GM23338 (cell line): ENCODE measurements around the gene KCNN2. TPM values are rescaled to one million over a fixed set of nuclear protein-coding genes. Genes with fewer than 3 reads are reported as not detected.
A peak's percentile ranks its signal among the peaks of the same experiment; 100 is the strongest.

Source experiments
- ATAC-seq: fragments of 200-7000 bp; cut with Tn5 transposase; 3 replicates; pipeline ENCODE4 v1.9.1; 2020
- DNase-seq: peaks from one replicate; pipeline ENCODE4 v3.0.0-alpha.2; 2015; ENCODE audit warnings: low spot score
- H2AFZ ChIP-seq: fragments of 200-600 bp; sonication (generic); 2 replicates; pipeline ENCODE4 v1.8.0; 2016; ENCODE audit warnings: antibody characterized with exemption, mild to moderate bottlenecking, moderate library complexity
- H3F3A ChIP-seq: fragments of 200-600 bp; sonication (generic); replicated peaks from 2 replicates; pipeline ENCODE4 v1.8.0; 2017; ENCODE audit warnings: antibody characterized with exemption, mixed run types, low read depth
- H3K27ac ChIP-seq: fragments of 200-600 bp; sonication (generic); 2 replicates; pipeline ENCODE4 v1.6.1; 2016; ENCODE audit warnings: low read depth
- H3K27me3 ChIP-seq: fragments of 200-600 bp; sonication (generic); 2 replicates; pipeline ENCODE4 v1.8.0; 2016; ENCODE audit warnings: mild to moderate bottlenecking, mixed run types, moderate library complexity; ENCODE audit not compliant: insufficient read depth
- H3K36me3 ChIP-seq: fragments of 200-600 bp; sonication (generic); 2 replicates; pipeline ENCODE4 v1.8.0; 2016; ENCODE audit warnings: mild to moderate bottlenecking; ENCODE audit not compliant: insufficient read depth
- H3K4me1 ChIP-seq: fragments of 200-600 bp; sonication (generic); 2 replicates; pipeline ENCODE4 v1.8.0; 2016; ENCODE audit warnings: mild to moderate bottlenecking, moderate library complexity; ENCODE audit not compliant: insufficient read depth
- H3K4me2 ChIP-seq: fragments of 200-600 bp; sonication (generic); 2 replicates; pipeline ENCODE4 v1.7.1; 2017; ENCODE audit warnings: mixed run types
- H3K4me3 ChIP-seq: fragments of 200-600 bp; sonication (generic); 2 replicates; pipeline ENCODE4 v1.6.1; 2016; ENCODE audit warnings: mixed run types
- H3K79me2 ChIP-seq: fragments of 200-600 bp; sonication (generic); replicated peaks from 2 replicates; pipeline ENCODE4 v1.8.0; 2017; ENCODE audit warnings: mild to moderate bottlenecking; ENCODE audit not compliant: insufficient read depth
- H3K9me2 ChIP-seq: fragments of 200-600 bp; sonication (generic); 2 replicates; pipeline ENCODE4 v1.8.0; 2017; ENCODE audit not compliant: insufficient read depth
- H4K20me1 ChIP-seq: fragments of 200-600 bp; sonication (generic); replicated peaks from 2 replicates; pipeline ENCODE4 v1.8.0; 2017; ENCODE audit warnings: mild to moderate bottlenecking; ENCODE audit not compliant: insufficient read depth
- H3K27ac Mint-ChIP-seq: 2 replicates; pipeline ENCODE4 v1.8.0; 2020; ENCODE audit warnings: inconsistent platforms, mild to moderate bottlenecking, moderate library complexity, mixed read lengths
- H3K27me3 Mint-ChIP-seq: 3 replicates; pipeline ENCODE4 v1.8.0; 2022; ENCODE audit warnings: low read depth, mild to moderate bottlenecking, moderate library complexity, mixed read lengths, inconsistent platforms; ENCODE audit not compliant: insufficient read depth, poor library complexity
- H3K36me3 Mint-ChIP-seq: 3 replicates; pipeline ENCODE4 v1.8.0; 2021; ENCODE audit warnings: low read depth, mild to moderate bottlenecking, inconsistent platforms, moderate library complexity, mixed read lengths
- H3K4me1 Mint-ChIP-seq: 3 replicates; pipeline ENCODE4 v1.8.0; 2020; ENCODE audit warnings: mild to moderate bottlenecking, inconsistent platforms, mixed read lengths
- H3K4me3 Mint-ChIP-seq: 3 replicates; pipeline ENCODE4 v1.8.0; 2021; ENCODE audit warnings: moderate library complexity, mild to moderate bottlenecking, inconsistent platforms, mixed read lengths
- H3K9me3 Mint-ChIP-seq: 3 replicates; pipeline ENCODE4 v1.8.0; 2020; ENCODE audit warnings: moderate library complexity, mild to moderate bottlenecking, inconsistent platforms, mixed read lengths
- CREB1 ChIP-seq: fragments of 250-450 bp; sonication (Bioruptor Pico); IDR thresholded peaks from 2 replicates; pipeline ENCODE4 v1.5.0; 2020; ENCODE audit warnings: low read depth, mild to moderate bottlenecking, moderate library complexity
- CTCF ChIP-seq, 2 experiments: fragments of 200-600 bp in 1 of 2; sonication (generic) in 1 of 2; conservative IDR thresholded peaks; 2 replicates each; pipeline versions ENCODE4 v1.5.1 to v1.6.1; 2016 to 2017; ENCODE audit warnings: antibody characterized with exemption in 2 of 2, low read depth in 2 of 2, mild to moderate bottlenecking in 2 of 2, moderate library complexity in 1 of 2
- ETS1 ChIP-seq: IDR thresholded peaks from 2 replicates; pipeline ENCODE4 v1.6.1; 2016; ENCODE audit warnings: antibody characterized with exemption
- EZH2 ChIP-seq: fragments of 200-600 bp; sonication (generic); IDR thresholded peaks from one replicate; pipeline ENCODE4 v1.8.0; 2017; ENCODE audit warnings: antibody characterized with exemption, mild to moderate bottlenecking, low read depth; ENCODE audit not compliant: unreplicated experiment
- EZH2phosphoT487 ChIP-seq: fragments of 200-600 bp; sonication (generic); IDR thresholded peaks from one replicate; pipeline ENCODE4 v1.8.1; 2018; ENCODE audit warnings: antibody characterized with exemption; ENCODE audit not compliant: unreplicated experiment
- POLR2AphosphoS5 ChIP-seq: IDR thresholded peaks from 2 replicates; pipeline ENCODE4 v1.6.1; 2016; ENCODE audit warnings: antibody characterized with exemption, low read depth
- REST ChIP-seq: IDR thresholded peaks from one replicate; pipeline ENCODE4 v1.6.1; 2018; ENCODE audit warnings: antibody characterized with exemption; ENCODE audit not compliant: unreplicated experiment
- STAT1 ChIP-seq: IDR thresholded peaks from one replicate; pipeline ENCODE4 v1.6.1; 2016; ENCODE audit warnings: antibody characterized with exemption; ENCODE audit not compliant: unreplicated experiment
- ZNF114 ChIP-seq: fragments of 250-450 bp; sonication (Bioruptor Pico); IDR thresholded peaks from 2 replicates; pipeline ENCODE4 v1.5.0; 2020; ENCODE audit warnings: mild to moderate bottlenecking, moderate library complexity
- polyA plus RNA-seq: library from polyadenylated mRNA; unstranded; fragments of >200 nt; fragmentation: Nextera tagmentation; extraction: Ambion mirVana; gene quantifications from 2 replicates; pipeline ENCODE4 v1.2.1, GENCODE V29; 2016
- total RNA-seq: library from RNA; depleted of rRNA; stranded (reverse); fragments of >200 nt; shearing (Covaris generic); gene quantifications from 2 replicates; pipeline ENCODE4 v1.2.3, GENCODE V29; 2014
- TF ChIP-seq, protein P1 (sequence below): fragments of 250-450 bp; sonication (Bioruptor Pico); IDR thresholded peaks from 2 replicates; pipeline ENCODE4 v1.5.0; 2020; ENCODE audit warnings: mild to moderate bottlenecking, moderate library complexity

KCNN2 gene
- total and polyA plus RNA-seq, 2 experiments from 2014 or later, result 14.7 to 15.9 TPM

GRCh38 chr5:114407783-114408182 is 45.9 kb downstream of the KCNN2 start:
- Mint-ChIP-seq H3K27ac (no peak overlapping the region), H3K27me3 (no peaks in the 10 kb centered on the region), H3K4me1 (peaks cover 34% of the 10 kb centered on the region), H3K4me3 (no peak overlapping the region; the same call in 2 of the 3 replicates), H3K36me3 (no peaks in the 10 kb centered on the region), H3K9me3 (no peaks in the 10 kb centered on the region)
- Histone ChIP-seq H3K36me3 (no peaks in the 10 kb centered on the region), H3K79me2 (peaks cover 96% of the 10 kb centered on the region), H3K27me3 (no peaks in the 10 kb centered on the region), H3K4me2 (peak overlapping the region; percentile 58), H3K4me1 (peaks cover 22% of the 10 kb centered on the region), H2AFZ (no peak overlapping the region), H3K4me3 (no peak overlapping the region), H3K9me2 (no peaks in the 10 kb centered on the region), H3F3A (no peaks in the 10 kb centered on the region), H4K20me1 (peaks cover 9% of the 10 kb centered on the region), H3K27ac (no peak overlapping the region)
- no peak for TF ChIP-seq EZH2phosphoT487
- no peak for DNase-seq
- no peak; the same call in 2 of the 3 replicates for ATAC-seq

GRCh38 chr5:114408847-114409246 is 47.0 kb downstream of the KCNN2 start:
- H3K4me3 Mint-ChIP-seq, result no peak overlapping the region
- TF ChIP-seq CTCF (conservative IDR thresholded peaks at IDR 0.05; ENCODE audit: low read depth in 2 of 2), result no peak
- TF ChIP-seq, protein P1, sequence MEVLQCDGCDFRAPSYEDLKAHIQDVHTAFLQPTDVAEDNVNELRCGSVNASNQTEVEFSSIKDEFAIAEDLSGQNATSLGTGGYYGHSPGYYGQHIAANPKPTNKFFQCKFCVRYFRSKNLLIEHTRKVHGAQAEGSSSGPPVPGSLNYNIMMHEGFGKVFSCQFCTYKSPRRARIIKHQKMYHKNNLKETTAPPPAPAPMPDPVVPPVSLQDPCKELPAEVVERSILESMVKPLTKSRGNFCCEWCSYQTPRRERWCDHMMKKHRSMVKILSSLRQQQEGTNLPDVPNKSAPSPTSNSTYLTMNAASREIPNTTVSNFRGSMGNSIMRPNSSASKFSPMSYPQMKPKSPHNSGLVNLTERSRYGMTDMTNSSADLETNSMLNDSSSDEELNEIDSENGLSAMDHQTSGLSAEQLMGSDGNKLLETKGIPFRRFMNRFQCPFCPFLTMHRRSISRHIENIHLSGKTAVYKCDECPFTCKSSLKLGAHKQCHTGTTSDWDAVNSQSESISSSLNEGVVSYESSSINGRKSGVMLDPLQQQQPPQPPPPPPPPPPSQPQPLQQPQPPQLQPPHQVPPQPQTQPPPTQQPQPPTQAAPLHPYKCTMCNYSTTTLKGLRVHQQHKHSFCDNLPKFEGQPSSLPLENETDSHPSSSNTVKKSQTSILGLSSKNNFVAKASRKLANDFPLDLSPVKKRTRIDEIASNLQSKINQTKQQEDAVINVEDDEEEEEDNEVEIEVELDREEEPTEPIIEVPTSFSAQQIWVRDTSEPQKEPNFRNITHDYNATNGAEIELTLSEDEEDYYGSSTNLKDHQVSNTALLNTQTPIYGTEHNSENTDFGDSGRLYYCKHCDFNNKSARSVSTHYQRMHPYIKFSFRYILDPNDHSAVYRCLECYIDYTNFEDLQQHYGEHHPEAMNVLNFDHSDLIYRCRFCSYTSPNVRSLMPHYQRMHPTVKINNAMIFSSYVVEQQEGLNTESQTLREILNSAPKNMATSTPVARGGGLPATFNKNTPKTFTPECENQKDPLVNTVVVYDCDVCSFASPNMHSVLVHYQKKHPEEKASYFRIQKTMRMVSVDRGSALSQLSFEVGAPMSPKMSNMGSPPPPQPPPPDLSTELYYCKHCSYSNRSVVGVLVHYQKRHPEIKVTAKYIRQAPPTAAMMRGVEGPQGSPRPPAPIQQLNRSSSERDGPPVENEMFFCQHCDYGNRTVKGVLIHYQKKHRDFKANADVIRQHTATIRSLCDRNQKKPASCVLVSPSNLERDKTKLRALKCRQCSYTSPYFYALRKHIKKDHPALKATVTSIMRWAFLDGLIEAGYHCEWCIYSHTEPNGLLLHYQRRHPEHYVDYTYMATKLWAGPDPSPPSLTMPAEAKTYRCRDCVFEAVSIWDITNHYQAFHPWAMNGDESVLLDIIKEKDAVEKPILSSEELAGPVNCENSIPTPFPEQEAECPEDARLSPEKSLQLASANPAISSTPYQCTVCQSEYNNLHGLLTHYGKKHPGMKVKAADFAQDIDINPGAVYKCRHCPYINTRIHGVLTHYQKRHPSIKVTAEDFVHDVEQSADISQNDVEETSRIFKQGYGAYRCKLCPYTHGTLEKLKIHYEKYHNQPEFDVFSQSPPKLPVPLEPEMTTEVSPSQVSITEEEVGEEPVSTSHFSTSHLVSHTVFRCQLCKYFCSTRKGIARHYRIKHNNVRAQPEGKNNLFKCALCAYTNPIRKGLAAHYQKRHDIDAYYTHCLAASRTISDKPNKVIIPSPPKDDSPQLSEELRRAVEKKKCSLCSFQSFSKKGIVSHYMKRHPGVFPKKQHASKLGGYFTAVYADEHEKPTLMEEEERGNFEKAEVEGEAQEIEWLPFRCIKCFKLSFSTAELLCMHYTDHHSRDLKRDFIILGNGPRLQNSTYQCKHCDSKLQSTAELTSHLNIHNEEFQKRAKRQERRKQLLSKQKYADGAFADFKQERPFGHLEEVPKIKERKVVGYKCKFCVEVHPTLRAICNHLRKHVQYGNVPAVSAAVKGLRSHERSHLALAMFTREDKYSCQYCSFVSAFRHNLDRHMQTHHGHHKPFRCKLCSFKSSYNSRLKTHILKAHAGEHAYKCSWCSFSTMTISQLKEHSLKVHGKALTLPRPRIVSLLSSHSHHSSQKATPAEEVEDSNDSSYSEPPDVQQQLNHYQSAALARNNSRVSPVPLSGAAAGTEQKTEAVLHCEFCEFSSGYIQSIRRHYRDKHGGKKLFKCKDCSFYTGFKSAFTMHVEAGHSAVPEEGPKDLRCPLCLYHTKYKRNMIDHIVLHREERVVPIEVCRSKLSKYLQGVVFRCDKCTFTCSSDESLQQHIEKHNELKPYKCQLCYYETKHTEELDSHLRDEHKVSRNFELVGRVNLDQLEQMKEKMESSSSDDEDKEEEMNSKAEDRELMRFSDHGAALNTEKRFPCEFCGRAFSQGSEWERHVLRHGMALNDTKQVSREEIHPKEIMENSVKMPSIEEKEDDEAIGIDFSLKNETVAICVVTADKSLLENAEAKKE (CRISPR knock-in tag), result no peak
- TF ChIP-seq STAT1, result no peak
- no peak for TF ChIP-seq EZH2
- no peak for TF ChIP-seq CREB1 (CRISPR knock-in tag)
- TF ChIP-seq POLR2AphosphoS5, result no peak
- no peak for TF ChIP-seq ZNF114 (CRISPR knock-in tag)
- no peak for TF ChIP-seq ETS1
- no peak for TF ChIP-seq REST

More at GRCh38 chr5:114408847-114409246, 47.0 kb downstream of the KCNN2 start:
- peaks cover 22% of the 10 kb centered on the region for H3K4me1 ChIP-seq
- H4K20me1 ChIP-seq, result peaks cover 9% of the 10 kb centered on the region
- peaks cover 96% of the 10 kb centered on the region for H3K79me2 ChIP-seq
- no peaks in the 10 kb centered on the region for H3F3A ChIP-seq
- H3K27ac ChIP-seq, result no peak overlapping the region
- H3K4me2 ChIP-seq, result peak overlapping the region; percentile 58
- no peaks in the 10 kb centered on the region for H3K36me3 ChIP-seq
- no peak overlapping the region for H2AFZ ChIP-seq
- H3K4me1 Mint-ChIP-seq, result peaks cover 38% of the 10 kb centered on the region
- ATAC-seq (no peak), DNase-seq (no peak)
- no peaks in the 10 kb centered on the region for H3K27me3 Mint-ChIP-seq
- no peaks in the 10 kb centered on the region for H3K9me2 ChIP-seq
- no peak overlapping the region for H3K4me3 ChIP-seq
- no peaks in the 10 kb centered on the region for H3K9me3 Mint-ChIP-seq
- H3K27ac Mint-ChIP-seq, result no peak overlapping the region
- H3K36me3 Mint-ChIP-seq, result no peaks in the 10 kb centered on the region
- no peaks in the 10 kb centered on the region for H3K27me3 ChIP-seq
